Measurements from ENCODE around the gene LCP1.

The LCP1 gene

GRCh38 chr13:46182491-46182877 is 507 bp upstream of the LCP1 start:
- in situ Hi-C loops (cut with MboI; ENCODE audit: low sequenced_read_pairs) = no loop called here

GRCh38 chr13:46181377-46181839 is 569 bp downstream of the LCP1 start:
- in situ Hi-C loops (cut with MboI; ENCODE audit: low sequenced_read_pairs) = no loop called here

- in situ Hi-C loops (cut with MboI; ENCODE audit: low sequenced_read_pairs) = no loop called here
Observed at GRCh38 chr13:46179969-46180763, 1.8 kb downstream of the LCP1 start.

GRCh38 chr13:46179491-46179908 is 2.5 kb downstream of the LCP1 start:
- in situ Hi-C loops (cut with MboI; ENCODE audit: low sequenced_read_pairs) = no loop called here

- in situ Hi-C loops (cut with MboI; ENCODE audit: low sequenced_read_pairs) = no loop called here
Observed at GRCh38 chr13:46178821-46179220, 3.2 kb downstream of the LCP1 start.

GRCh38 chr13:46178143-46178542 is 3.8 kb downstream of the LCP1 start:
- in situ Hi-C loops (cut with MboI; ENCODE audit: low sequenced_read_pairs) = no loop called here

- in situ Hi-C loops (cut with MboI; ENCODE audit: low sequenced_read_pairs) = no loop called here
Observed at GRCh38 chr13:46176756-46177155, 5.2 kb downstream of the LCP1 start.

GRCh38 chr13:46173656-46174055 is 8.3 kb downstream of the LCP1 start:
- in situ Hi-C loops (cut with MboI; ENCODE audit: low sequenced_read_pairs) = loop anchor here (25.0 kb wide), 1 partner anchor 114 kb away; no protein-coding TSS in a partner anchor

GRCh38 chr13:46172531-46172991 is 9.4 kb downstream of the LCP1 start:
- in situ Hi-C loops (cut with MboI; ENCODE audit: low sequenced_read_pairs) = loop anchor here (25.0 kb wide), 1 partner anchor 115 kb away; no protein-coding TSS in a partner anchor

GRCh38 chr13:46171739-46172138 is 10.2 kb downstream of the LCP1 start:
- in situ Hi-C loops (cut with MboI; ENCODE audit: low sequenced_read_pairs) = loop anchor here (25.0 kb wide), 1 partner anchor 116 kb away; no protein-coding TSS in a partner anchor

GRCh38 chr13:46171217-46171616 is 10.8 kb downstream of the LCP1 start:
- in situ Hi-C loops (cut with MboI; ENCODE audit: low sequenced_read_pairs) = loop anchor here (25.0 kb wide), 1 partner anchor 116 kb away; no protein-coding TSS in a partner anchor

- in situ Hi-C loops (cut with MboI; ENCODE audit: low sequenced_read_pairs) = loop anchor here (25.0 kb wide), 1 partner anchor 117 kb away; no protein-coding TSS in a partner anchor
Observed at GRCh38 chr13:46170687-46171086, 11.3 kb downstream of the LCP1 start.

GRCh38 chr13:46170268-46170667 is 11.7 kb downstream of the LCP1 start:
- in situ Hi-C loops (cut with MboI; ENCODE audit: low sequenced_read_pairs) = loop anchor here (25.0 kb wide), 1 partner anchor 117 kb away; no protein-coding TSS in a partner anchor

GRCh38 chr13:46169758-46170157 is 12.2 kb downstream of the LCP1 start:
- in situ Hi-C loops (cut with MboI; ENCODE audit: low sequenced_read_pairs) = loop anchor here (25.0 kb wide), 1 partner anchor 118 kb away; no protein-coding TSS in a partner anchor

- in situ Hi-C loops (cut with MboI; ENCODE audit: low sequenced_read_pairs) = loop anchor here (25.0 kb wide), 1 partner anchor 119 kb away; no protein-coding TSS in a partner anchor
Observed at GRCh38 chr13:46168783-46169182, 13.2 kb downstream of the LCP1 start.

- in situ Hi-C loops (cut with MboI; ENCODE audit: low sequenced_read_pairs) = loop anchor here (25.0 kb wide), 1 partner anchor 119 kb away; no protein-coding TSS in a partner anchor
Observed at GRCh38 chr13:46168341-46168740, 13.6 kb downstream of the LCP1 start.

GRCh38 chr13:46166947-46167610 is 14.9 kb downstream of the LCP1 start:
- in situ Hi-C loops (cut with MboI; ENCODE audit: low sequenced_read_pairs) = loop anchor here (25.0 kb wide), 1 partner anchor 120 kb away; no protein-coding TSS in a partner anchor

GRCh38 chr13:46166224-46166584 is 15.8 kb downstream of the LCP1 start:
- in situ Hi-C loops (cut with MboI; ENCODE audit: low sequenced_read_pairs) = loop anchor here (25.0 kb wide), 1 partner anchor 121 kb away; no protein-coding TSS in a partner anchor

- in situ Hi-C loops (cut with MboI; ENCODE audit: low sequenced_read_pairs) = loop anchor here (25.0 kb wide), 1 partner anchor 122 kb away; no protein-coding TSS in a partner anchor
Observed at GRCh38 chr13:46165485-46166223, 16.3 kb downstream of the LCP1 start.

GRCh38 chr13:46164661-46165060 is 17.3 kb downstream of the LCP1 start:
- in situ Hi-C loops (cut with MboI; ENCODE audit: low sequenced_read_pairs) = loop anchor here (25.0 kb wide), 1 partner anchor 123 kb away; no protein-coding TSS in a partner anchor
